Esophagus squamous epithelium (tissue), 5 donors: ENCODE data around the gene ATXN1. TPM values are rescaled to one million over a fixed set of nuclear protein-coding genes. Genes with fewer than 3 reads are reported as not detected.

Experiments used
- DNase-seq: peaks from one replicate; lab custom pipeline; 2025; lab: John Stamatoyannopoulos, UW
- H3K27ac ChIP-seq, 4 donors: fragments of 200-600 bp; sonication (generic); one replicate each; pipeline ENCODE4 v1.5.1; 2016 to 2019; ENCODE audit warnings: mild to moderate bottlenecking in 1 of 4
- H3K27me3 ChIP-seq, 4 donors: fragments of 200-600 bp; sonication (generic); 1 replicate in 3 of 4; 2 replicates in 1 of 4; pipeline versions ENCODE4 v1.5.1 to v1.6.0; 2017 to 2021; ENCODE audit warnings: antibody characterized with exemption in 1 of 4
- H3K36me3 ChIP-seq, 3 donors: fragments of 200-600 bp; sonication (generic); one replicate each; pipeline ENCODE4 v1.5.1; 2016 to 2019
- H3K4me1 ChIP-seq, 3 donors: fragments of 200-600 bp; sonication (generic); one replicate each; pipeline ENCODE4 v1.5.1; 2017 to 2019
- H3K4me3 ChIP-seq, 4 donors: fragments of 200-600 bp; sonication (generic); 1 replicate in 3 of 4; 2 replicates in 1 of 4; pipeline ENCODE4 v1.5.1; 2016 to 2019; ENCODE audit warnings: mild to moderate bottlenecking in 2 of 4, moderate library complexity in 1 of 4
- H3K9me3 ChIP-seq, 3 donors: fragments of 200-600 bp; sonication (generic); one replicate each; pipeline ENCODE4 v1.5.1; 2016 to 2019
- CTCF ChIP-seq, 6 experiments: fragments of 450-650 bp in 4 of 6; fragments of 200-600 bp in 2 of 6; sonication (generic) in 2 of 6; IDR thresholded peaks; one replicate each; pipeline ENCODE4 v1.5.1; 2016 to 2019; ENCODE audit warnings: antibody characterized with exemption in 6 of 6, mild to moderate bottlenecking in 4 of 6, moderate library complexity in 4 of 6
- POLR2A ChIP-seq, 4 donors: fragments of 450-650 bp; IDR thresholded peaks; one replicate each; pipeline ENCODE4 v1.6.1; 2017; ENCODE audit warnings: antibody characterized with exemption in 4 of 4, mild to moderate bottlenecking in 4 of 4, moderate library complexity in 3 of 4
- WGBS, 2 donors: methylation state at CpG; one replicate each; pipeline ENCODE4 v1.1.5; 2018; 5-methylcytosine and 5-hydroxymethylcytosine counted together
- intact Hi-C: fragments of 100-400 bp; cut with DNase I; formaldehyde crosslinking; loops from one replicate; pipeline ENCODE4 v1.15.0; 2022
- total RNA-seq, 4 donors: library from RNA; depleted of rRNA; stranded (reverse); fragments of >200 nt; gene quantifications; one replicate each; pipeline ENCODE4 v1.1.0, GENCODE V29; 2016
- donor health status: DM: yes; HTN: yes; CAD: no.

The ATXN1 gene
- total RNA-seq, 4 donors from 2014 or later, result 17.5 to 50.5 (median 28.5) TPM

- peaks cover 11 to 69% (median 11%) of the 10 kb centered on the region in 3 donors for H3K4me1 ChIP-seq
- 42 to 63% methylated on average over 7 of the region's 7 CpGs for WGBS, 2 donors
- peak overlapping the region in 3 of 4 donors; percentile 29 to 62 (median 54) for H3K27ac ChIP-seq
- no peaks in the 10 kb centered on the region for H3K27me3 ChIP-seq
- intact Hi-C loops, result no loop called here
- H3K36me3 ChIP-seq, result no peaks in the 10 kb centered on the region
- TF ChIP-seq POLR2A (IDR thresholded peaks at IDR 0.05) (no peak), CTCF (IDR thresholded peaks at IDR 0.05) (no peak)
- H3K9me3 ChIP-seq, result no peaks in the 10 kb centered on the region
- peak overlapping the region in 1 of 4 donors; percentile 4 for H3K4me3 ChIP-seq
- no peak for DNase-seq
These were observed 340.4 kb downstream of the ATXN1 start for GRCh38 chr6:16420715-16421461.

- Histone ChIP-seq H3K27ac (peak overlapping the region in 3 of 4 donors; percentile 29 to 62 (median 54)), H3K4me3 (peak overlapping the region in 1 of 4 donors; percentile 4), H3K36me3 (no peaks in the 10 kb centered on the region), H3K27me3 (no peaks in the 10 kb centered on the region), H3K4me1 (peaks cover 11 to 67% (median 11%) of the 10 kb centered on the region in 3 donors), H3K9me3 (no peaks in the 10 kb centered on the region)
- WGBS, 2 donors, result 55 to 68% methylated on average over 2 of the region's 2 CpGs
- intact Hi-C loops, result no loop called here
- DNase-seq, result no peak
- no peak for TF ChIP-seq CTCF (IDR thresholded peaks at IDR 0.05)
- no peak for TF ChIP-seq POLR2A (IDR thresholded peaks at IDR 0.05)
These were observed 340.9 kb downstream of the ATXN1 start for GRCh38 chr6:16420337-16420714.

DNA sequence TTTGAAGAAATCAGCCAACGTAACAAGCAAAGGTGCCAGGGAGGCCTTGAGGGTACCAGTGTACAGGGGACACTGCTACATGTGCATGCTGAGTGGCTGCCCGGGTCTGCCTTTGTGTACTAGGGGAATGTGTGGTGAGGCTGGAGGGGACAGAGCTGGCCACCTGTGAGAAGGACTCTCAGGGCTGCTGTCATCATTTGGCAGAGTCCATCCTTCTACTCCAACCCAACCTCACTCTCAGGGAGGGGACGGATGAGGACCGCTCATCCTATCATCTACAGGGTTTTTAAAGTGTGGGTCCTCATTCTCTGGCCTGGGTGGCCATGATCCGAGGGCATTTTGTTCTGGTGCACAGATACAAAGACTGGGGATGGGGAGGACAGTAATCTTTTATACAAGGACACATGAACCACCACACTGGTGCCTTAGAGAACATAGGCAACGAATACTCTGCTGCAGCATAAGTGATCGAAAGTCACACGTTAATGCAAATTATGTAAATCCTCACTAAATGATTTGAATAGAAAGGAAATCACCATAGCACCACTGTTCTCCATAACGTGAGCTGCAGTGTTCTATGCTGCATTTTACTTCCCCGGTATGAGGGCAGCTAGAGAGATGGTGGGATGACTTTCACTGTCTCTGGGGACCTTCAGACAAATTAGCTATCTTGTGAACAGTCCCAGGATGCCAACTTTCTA, 341.5 kb downstream of the ATXN1 start:
- 81 to 89% methylated on average over 10 of the region's 10 CpGs for WGBS, 2 donors
- no peak overlapping the region for H3K4me3 ChIP-seq
- no peaks in the 10 kb centered on the region for H3K36me3 ChIP-seq
- no peaks in the 10 kb centered on the region for H3K27me3 ChIP-seq
- H3K27ac ChIP-seq, result peak overlapping the region in 3 of 4 donors; percentile 29 to 62 (median 54)
- DNase-seq, result no peak
- peaks cover 11 to 66% (median 12%) of the 10 kb centered on the region in 3 donors for H3K4me1 ChIP-seq
- TF ChIP-seq POLR2A (IDR thresholded peaks at IDR 0.05) (no peak), CTCF (IDR thresholded peaks at IDR 0.05) (no peak)
- H3K9me3 ChIP-seq, result no peaks in the 10 kb centered on the region
- intact Hi-C loops, result no loop called here

DNA sequence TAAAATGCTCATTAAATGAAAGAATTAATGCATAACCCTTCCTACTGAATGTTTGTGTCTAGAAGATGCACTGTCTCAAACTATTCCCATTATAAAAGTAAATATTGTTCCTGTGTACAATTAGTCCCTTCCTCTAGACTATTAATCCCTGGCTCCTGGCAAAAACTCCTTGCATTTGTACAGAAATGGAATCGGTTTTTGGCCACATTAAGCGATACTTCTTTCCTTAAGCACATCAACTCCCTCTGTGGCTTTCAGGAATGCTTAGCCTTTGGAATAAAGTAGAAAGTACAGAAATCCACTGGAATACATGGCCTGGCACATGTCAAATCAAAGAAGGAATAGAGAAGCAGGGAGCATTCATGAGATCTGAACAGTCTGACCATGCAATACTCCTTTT, 343.1 kb downstream of the ATXN1 start:
- H3K4me1 ChIP-seq, result peaks cover 15 to 66% (median 18%) of the 10 kb centered on the region in 3 donors
- no peak overlapping the region for H3K4me3 ChIP-seq
- H3K27ac ChIP-seq, result no peak overlapping the region
- WGBS, 2 donors, result 65 to 76% methylated on average over 2 of the region's 2 CpGs
- DNase-seq, result no peak
- no peak for TF ChIP-seq CTCF (IDR thresholded peaks at IDR 0.05)
- TF ChIP-seq POLR2A (IDR thresholded peaks at IDR 0.05), result no peak
- no peaks in the 10 kb centered on the region for H3K36me3 ChIP-seq
- H3K9me3 ChIP-seq, result no peaks in the 10 kb centered on the region
- H3K27me3 ChIP-seq, result no peaks in the 10 kb centered on the region
- intact Hi-C loops, result no loop called here

- H3K4me3 ChIP-seq, result no peak overlapping the region
- H3K4me1 ChIP-seq, result peaks cover 4 to 52% (median 14%) of the 10 kb centered on the region in 3 donors
- DNase-seq, result no peak
- TF ChIP-seq POLR2A (IDR thresholded peaks at IDR 0.05), result no peak
- no peak for TF ChIP-seq CTCF (IDR thresholded peaks at IDR 0.05)
- H3K36me3 ChIP-seq, result no peaks in the 10 kb centered on the region
- WGBS, 2 donors, result 72 to 75% methylated on average over 6 of the region's 6 CpGs
- intact Hi-C loops, result no loop called here
- no peaks in the 10 kb centered on the region for H3K9me3 ChIP-seq
- H3K27ac ChIP-seq, result no peak overlapping the region
- no peaks in the 10 kb centered on the region for H3K27me3 ChIP-seq
These were observed 345.6 kb downstream of the ATXN1 start for GRCh38 chr6:16415677-16416076.
